ENCODE measurements around the gene EFCAB5. TPM values are rescaled to one million over a fixed set of nuclear protein-coding genes. Genes with fewer than 3 reads are reported as not detected.

EFCAB5 gene
- total RNA-seq, 1 experiment from 2014 or later: 0.96 TPM

GRCh38 chr17:29905086-29905878 lies 36.2 kb upstream of the EFCAB5 start:
- no TSS peak for BruUV-seq (replicated peaks)
- no peak for TF ChIP-seq CTCF (IDR thresholded peaks at IDR 0.05; ENCODE audit: unreplicated experiment)
- intact Hi-C loops (cut with micrococcal nuclease): no loop called here
- H3K9me3 Mint-ChIP-seq (ENCODE audit: unreplicated experiment): no peaks in the 10 kb centered on the region
- no peak for DNase-seq (ENCODE audit: unreplicated experiment)
- no peak overlapping the region for H3K4me3 Mint-ChIP-seq (ENCODE audit: unreplicated experiment)
- POLR2A ChIA-PET: interaction anchor here (1.0 kb wide), 1 partner anchor 14 kb away, joined by 3 read pairs; no protein-coding TSS in a partner anchor
- H3K27me3 Mint-ChIP-seq (ENCODE audit: insufficient read depth, unreplicated experiment): no peaks in the 10 kb centered on the region
- CTCF ChIA-PET: interaction anchor here (0.6 kb wide), 1 partner anchor 1936 kb away, joined by 3 read pairs; no protein-coding TSS in a partner anchor
- peaks cover 6% of the 10 kb centered on the region for H3K36me3 Mint-ChIP-seq (ENCODE audit: insufficient read depth, unreplicated experiment)
- H3K27ac Mint-ChIP-seq (ENCODE audit: low read depth, unreplicated experiment): no peak overlapping the region
- H3K4me1 Mint-ChIP-seq (ENCODE audit: insufficient read depth, unreplicated experiment): no peaks in the 10 kb centered on the region

GRCh38 chr17:29905879-29906167 lies 35.6 kb upstream of the EFCAB5 start:
- no peaks in the 10 kb centered on the region for H3K9me3 Mint-ChIP-seq (ENCODE audit: unreplicated experiment)
- DNase-seq (ENCODE audit: unreplicated experiment): no peak
- H3K4me3 Mint-ChIP-seq (ENCODE audit: unreplicated experiment): no peak overlapping the region
- H3K27me3 Mint-ChIP-seq (ENCODE audit: insufficient read depth, unreplicated experiment): no peaks in the 10 kb centered on the region
- ChIA-PET CTCF (no interaction called here), POLR2A (interaction anchor here (1.0 kb wide), 2 partner anchors 14 to 23 kb away, joined by 3 to 5 read pairs; no protein-coding TSS in a partner anchor)
- no peak overlapping the region for H3K27ac Mint-ChIP-seq (ENCODE audit: low read depth, unreplicated experiment)
- peaks cover 6% of the 10 kb centered on the region for H3K36me3 Mint-ChIP-seq (ENCODE audit: insufficient read depth, unreplicated experiment)
- intact Hi-C loops (cut with micrococcal nuclease): no loop called here
- H3K4me1 Mint-ChIP-seq (ENCODE audit: insufficient read depth, unreplicated experiment): no peaks in the 10 kb centered on the region
- TF ChIP-seq CTCF (IDR thresholded peaks at IDR 0.05; ENCODE audit: unreplicated experiment): no peak
- BruUV-seq (replicated peaks): no TSS peak

- no peaks in the 10 kb centered on the region for H3K9me3 Mint-ChIP-seq (ENCODE audit: unreplicated experiment)
- ChIA-PET POLR2A (no interaction called here), CTCF (interaction anchor here (0.9 kb wide), 2 partner anchors 13 to 24 kb away, joined by 3 read pairs; no protein-coding TSS in a partner anchor)
- no peaks in the 10 kb centered on the region for H3K4me1 Mint-ChIP-seq (ENCODE audit: insufficient read depth, unreplicated experiment)
- TF ChIP-seq CTCF (IDR thresholded peaks at IDR 0.05; ENCODE audit: unreplicated experiment): no peak
- H3K27me3 Mint-ChIP-seq (ENCODE audit: insufficient read depth, unreplicated experiment): no peaks in the 10 kb centered on the region
- H3K27ac Mint-ChIP-seq (ENCODE audit: low read depth, unreplicated experiment): no peak overlapping the region
- BruUV-seq (replicated peaks): no TSS peak
- intact Hi-C loops (cut with micrococcal nuclease): no loop called here
- DNase-seq (ENCODE audit: unreplicated experiment): no peak
- H3K36me3 Mint-ChIP-seq (ENCODE audit: insufficient read depth, unreplicated experiment): peaks cover 6% of the 10 kb centered on the region
- H3K4me3 Mint-ChIP-seq (ENCODE audit: unreplicated experiment): no peak overlapping the region
Measured at GRCh38 chr17:29906969-29907368, 34.5 kb upstream of the EFCAB5 start.

GRCh38 chr17:29909236-29910003 lies 32.0 kb upstream of the EFCAB5 start:
- H3K4me3 Mint-ChIP-seq (ENCODE audit: unreplicated experiment): no peak overlapping the region
- no peaks in the 10 kb centered on the region for H3K9me3 Mint-ChIP-seq (ENCODE audit: unreplicated experiment)
- BruUV-seq (replicated peaks): no TSS peak
- H3K27ac Mint-ChIP-seq (ENCODE audit: low read depth, unreplicated experiment): no peak overlapping the region
- H3K27me3 Mint-ChIP-seq (ENCODE audit: insufficient read depth, unreplicated experiment): no peaks in the 10 kb centered on the region
- ChIA-PET POLR2A (interaction anchor here (0.6 to 2.0 kb wide), 5 partner anchors 9 to 26 kb away, joined by 3 to 6 read pairs (median 3); no protein-coding TSS in a partner anchor), CTCF (interaction anchor here (4.5 kb wide), 1 partner anchor 22 kb away, joined by 19 read pairs; no protein-coding TSS in a partner anchor)
- intact Hi-C loops (cut with micrococcal nuclease): no loop called here
- no peak for DNase-seq (ENCODE audit: unreplicated experiment)
- no peaks in the 10 kb centered on the region for H3K4me1 Mint-ChIP-seq (ENCODE audit: insufficient read depth, unreplicated experiment)
- TF ChIP-seq CTCF (IDR thresholded peaks at IDR 0.05; ENCODE audit: unreplicated experiment): no peak
- peaks cover 6% of the 10 kb centered on the region for H3K36me3 Mint-ChIP-seq (ENCODE audit: insufficient read depth, unreplicated experiment)

All from MCF 10A (cell line).